Epithelial cell of esophagus (primary cell): ENCODE measurements around the gene RPS3.

Experiments used
- DNase-seq: peaks from one replicate; pipeline ENCODE4 v3.0.0; 2010; ENCODE audit warnings: low read depth
- H3K4me3 ChIP-seq: 2 replicates; pipeline ENCODE4 v1.5.1; 2011; ENCODE audit warnings: mild to moderate bottlenecking, low read length, control low read depth
- TF ChIP-seq, protein P1 (sequence below): IDR thresholded peaks from 2 replicates; pipeline ENCODE4 v1.5.1; 2011; ENCODE audit warnings: low read depth, mild to moderate bottlenecking, low read length, control low read depth, inconsistent platforms; ENCODE audit not compliant: insufficient read depth; ENCODE audit errors: missing control alignments

Gene RPS3

GRCh38 chr11:75427181-75427580 lies 27.9 kb downstream of the RPS3 start:
- no peak overlapping the region for H3K4me3 ChIP-seq

GRCh38 chr11:75428281-75428724 lies 29.0 kb downstream of the RPS3 start:
- peak overlapping the region; percentile 49 for H3K4me3 ChIP-seq
- DNase-seq = peak; percentile 89
- TF ChIP-seq, protein P1, sequence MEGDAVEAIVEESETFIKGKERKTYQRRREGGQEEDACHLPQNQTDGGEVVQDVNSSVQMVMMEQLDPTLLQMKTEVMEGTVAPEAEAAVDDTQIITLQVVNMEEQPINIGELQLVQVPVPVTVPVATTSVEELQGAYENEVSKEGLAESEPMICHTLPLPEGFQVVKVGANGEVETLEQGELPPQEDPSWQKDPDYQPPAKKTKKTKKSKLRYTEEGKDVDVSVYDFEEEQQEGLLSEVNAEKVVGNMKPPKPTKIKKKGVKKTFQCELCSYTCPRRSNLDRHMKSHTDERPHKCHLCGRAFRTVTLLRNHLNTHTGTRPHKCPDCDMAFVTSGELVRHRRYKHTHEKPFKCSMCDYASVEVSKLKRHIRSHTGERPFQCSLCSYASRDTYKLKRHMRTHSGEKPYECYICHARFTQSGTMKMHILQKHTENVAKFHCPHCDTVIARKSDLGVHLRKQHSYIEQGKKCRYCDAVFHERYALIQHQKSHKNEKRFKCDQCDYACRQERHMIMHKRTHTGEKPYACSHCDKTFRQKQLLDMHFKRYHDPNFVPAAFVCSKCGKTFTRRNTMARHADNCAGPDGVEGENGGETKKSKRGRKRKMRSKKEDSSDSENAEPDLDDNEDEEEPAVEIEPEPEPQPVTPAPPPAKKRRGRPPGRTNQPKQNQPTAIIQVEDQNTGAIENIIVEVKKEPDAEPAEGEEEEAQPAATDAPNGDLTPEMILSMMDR = no peak

More at GRCh38 chr11:75427181-75427580, 27.9 kb downstream of the RPS3 start:
- no peak for DNase-seq
- TF ChIP-seq, protein P1 = no peak

DNA sequence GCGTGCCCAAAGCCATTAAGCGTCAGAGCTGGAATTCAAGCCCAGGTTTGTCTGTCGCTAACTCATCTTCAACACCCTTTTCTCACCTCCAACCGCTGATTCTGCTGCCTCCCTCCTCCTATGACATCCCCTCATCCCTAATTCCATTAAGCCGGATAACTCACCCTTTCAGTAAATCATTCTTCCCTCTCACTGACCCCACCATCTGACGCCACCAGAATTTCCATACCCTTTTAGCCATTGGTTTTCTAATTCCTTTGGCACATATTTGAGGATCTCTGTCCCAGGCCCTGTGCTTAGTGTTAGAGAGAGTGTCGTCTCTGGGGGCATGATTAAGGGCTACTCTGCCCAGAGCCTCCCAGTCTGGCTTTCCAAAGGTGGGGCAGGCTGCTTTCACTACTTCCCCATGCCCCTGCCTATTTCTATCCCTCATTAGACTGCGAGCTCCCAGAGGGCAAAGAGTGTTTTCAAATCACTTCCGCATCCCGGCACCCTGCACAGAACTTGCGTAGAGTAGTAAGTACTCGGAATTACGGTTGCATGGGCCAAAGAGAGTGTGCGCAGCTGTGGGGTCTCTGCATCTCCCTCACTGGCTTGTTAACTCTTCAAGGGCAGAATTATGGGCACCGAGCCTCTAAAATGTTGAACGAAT lies 29.8 kb downstream of the RPS3 start:
- H3K4me3 ChIP-seq = no peak overlapping the region
- DNase-seq = no peak
- TF ChIP-seq, protein P1 = no peak

GRCh38 chr11:75429641-75429901 lies 30.3 kb downstream of the RPS3 start:
- TF ChIP-seq, protein P1 = no peak
- DNase-seq = no peak
- no peak overlapping the region for H3K4me3 ChIP-seq

- TF ChIP-seq, protein P1 = no peak
- peak; percentile 81 for DNase-seq
- H3K4me3 ChIP-seq = peak overlapping the region; percentile 16
Observed at GRCh38 chr11:75429902-75430713, 30.8 kb downstream of the RPS3 start.

GRCh38 chr11:75430714-75431532 lies 31.6 kb downstream of the RPS3 start:
- peak overlapping the region; percentile 16 for H3K4me3 ChIP-seq
- TF ChIP-seq, protein P1 = no peak
- no peak for DNase-seq
